DOHH2 (cell line): Measurements from ENCODE around the gene RNF168.

ENCODE experiments used
- H3F3A ChIP-seq: fragments of 200-600 bp; sonication (generic), shearing (Covaris generic); 2 replicates; pipeline ENCODE4 v1.6.0; 2016; ENCODE audit warnings: antibody characterized with exemption, mild to moderate bottlenecking; ENCODE audit not compliant: control insufficient read depth, insufficient read depth
- H3K27ac ChIP-seq: fragments of 200-600 bp; sonication (generic); 2 replicates; pipeline ENCODE4 v1.5.1; 2014; ENCODE audit warnings: low read depth, mild to moderate bottlenecking, low read length, moderate library complexity
- H3K27me3 ChIP-seq: fragments of 200-600 bp; sonication (generic); 2 replicates; pipeline ENCODE4 v1.6.1; 2014; ENCODE audit warnings: mild to moderate bottlenecking, low read length, mixed read lengths; ENCODE audit not compliant: control insufficient read depth
- H3K36me3 ChIP-seq: fragments of 200-600 bp; sonication (generic); 2 replicates; pipeline ENCODE4 v1.6.1; 2014; ENCODE audit warnings: mild to moderate bottlenecking, low read length, moderate library complexity, mixed read lengths; ENCODE audit not compliant: control insufficient read depth
- H3K4me1 ChIP-seq: fragments of 200-600 bp; sonication (generic); 2 replicates; pipeline ENCODE4 v1.6.1; 2014; ENCODE audit warnings: mild to moderate bottlenecking, low read length, mixed read lengths; ENCODE audit not compliant: control insufficient read depth
- H3K4me2 ChIP-seq: fragments of 200-600 bp; sonication (generic); 2 replicates; pipeline ENCODE4 v1.6.0; 2014; ENCODE audit warnings: mild to moderate bottlenecking, low read length, moderate library complexity
- H3K4me3 ChIP-seq: fragments of 200-600 bp; sonication (generic); 2 replicates; pipeline ENCODE4 v1.5.1; 2014; ENCODE audit warnings: mild to moderate bottlenecking, low read length, mixed read lengths
- H3K79me2 ChIP-seq: fragments of 200-600 bp; sonication (generic); 2 replicates; pipeline ENCODE4 v1.6.1; 2014; ENCODE audit warnings: mild to moderate bottlenecking, low read length, mixed read lengths; ENCODE audit not compliant: control insufficient read depth
- H3K9me2 ChIP-seq: fragments of 200-600 bp; sonication (generic); replicated peaks from 2 replicates; pipeline ENCODE4 v1.6.1; 2014; ENCODE audit warnings: mild to moderate bottlenecking, low read length, mixed read lengths; ENCODE audit not compliant: control insufficient read depth
- H3K9me3 ChIP-seq: fragments of 200-600 bp; sonication (generic); 2 replicates; pipeline ENCODE4 v1.6.1; 2014; ENCODE audit warnings: antibody characterized with exemption, low read length, mixed read lengths; ENCODE audit not compliant: control insufficient read depth, insufficient read depth
- H4K20me1 ChIP-seq: fragments of 200-600 bp; sonication (generic); 2 replicates; pipeline ENCODE4 v1.6.0; 2014; ENCODE audit warnings: low read depth, mild to moderate bottlenecking, antibody characterized with exemption, low read length, moderate library complexity; ENCODE audit not compliant: control insufficient read depth, insufficient read depth
- CTCF ChIP-seq: fragments of 200-600 bp; sonication (generic); IDR thresholded peaks from one replicate; pipeline ENCODE4 v1.5.1; 2014; ENCODE audit warnings: antibody characterized with exemption, mild to moderate bottlenecking, low read depth, low read length; ENCODE audit not compliant: poor library complexity, severe bottlenecking
- EZH2phosphoT487 ChIP-seq: fragments of 200-600 bp; sonication (generic); IDR thresholded peaks from 2 replicates; pipeline ENCODE4 v1.6.1; 2017; ENCODE audit warnings: borderline replicate concordance, mild to moderate bottlenecking, antibody characterized with exemption, low read length, moderate library complexity, mixed read lengths

RNF168 gene

DNA sequence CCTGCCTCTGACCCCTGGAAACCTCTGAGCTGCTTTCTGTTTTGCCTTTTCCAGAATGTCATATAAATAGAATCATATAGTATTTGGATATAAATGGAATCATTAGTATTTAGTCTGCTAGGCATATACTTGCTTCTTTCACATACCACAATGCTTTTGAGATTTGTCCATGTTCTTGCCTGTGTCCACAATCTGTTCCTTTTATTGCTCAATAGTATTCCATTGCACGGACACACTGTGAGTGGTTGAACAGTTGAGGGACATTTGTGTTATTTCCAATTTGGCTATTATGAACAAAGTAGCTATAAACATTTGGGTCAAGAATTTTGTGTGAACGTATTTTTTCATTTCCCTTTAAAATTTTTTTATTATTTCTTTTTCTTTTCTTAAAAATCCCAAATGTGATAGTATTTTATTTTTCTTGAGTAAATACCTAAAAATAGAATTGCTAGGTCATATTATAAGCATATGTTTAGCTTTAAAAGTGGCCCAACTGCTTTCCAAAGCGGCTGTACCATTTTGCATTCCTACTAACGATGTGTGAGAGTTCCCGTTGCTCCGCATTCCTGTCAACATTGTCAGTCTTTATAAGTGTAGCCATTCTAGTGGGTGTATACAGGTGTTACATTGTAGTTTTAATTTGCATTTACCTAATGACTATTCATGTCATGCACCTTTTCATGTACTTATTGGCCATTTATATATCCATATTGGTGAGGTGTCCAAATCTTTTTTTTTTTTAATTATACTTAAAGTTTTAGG is 38.3 kb upstream of the RNF168 start:
- H3K9me3 ChIP-seq: no peaks in the 10 kb centered on the region
- TF ChIP-seq EZH2phosphoT487 (no peak), CTCF (no peak)

DNA sequence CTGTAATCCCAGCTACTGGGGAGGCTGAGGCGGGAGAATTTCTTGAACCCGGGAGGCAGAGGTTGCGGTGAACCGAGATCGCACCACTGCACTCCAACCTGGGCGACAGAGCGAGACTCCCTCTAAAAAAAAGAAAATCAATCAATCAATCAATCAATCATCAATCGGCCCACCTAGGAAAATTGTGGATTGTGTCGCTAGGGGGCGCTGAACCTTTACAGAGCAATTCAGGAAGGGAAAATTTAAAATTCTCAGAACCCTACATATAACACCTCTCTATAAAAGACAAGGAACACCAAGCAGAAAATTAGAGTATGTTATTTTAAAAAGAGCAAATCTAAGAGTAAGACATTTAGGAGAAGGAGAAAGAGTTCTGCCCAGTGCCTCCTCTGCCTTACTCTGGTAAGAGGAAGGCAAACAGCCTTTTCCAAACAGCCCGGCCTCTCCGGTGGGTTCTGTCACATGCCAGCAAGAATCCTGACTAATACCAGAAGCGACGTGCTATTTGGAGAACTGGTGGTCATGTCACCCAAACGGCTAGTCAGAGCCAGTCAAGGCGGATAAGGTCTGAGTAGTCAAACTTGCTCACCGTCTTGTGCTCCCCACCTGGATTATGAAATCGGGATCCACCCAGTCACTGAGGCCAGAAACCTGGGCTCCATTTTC is 33.9 kb upstream of the RNF168 start:
- no peak overlapping the region for H3K4me3 ChIP-seq
- H3K9me2 ChIP-seq: no peaks in the 10 kb centered on the region
- H3K36me3 ChIP-seq: no peaks in the 10 kb centered on the region
- no peaks in the 10 kb centered on the region for H4K20me1 ChIP-seq
- no peak overlapping the region for H3K4me2 ChIP-seq
- TF ChIP-seq EZH2phosphoT487: no peak
- peak; percentile 75 for TF ChIP-seq CTCF
- H3K4me1 ChIP-seq: no peaks in the 10 kb centered on the region
- H3K79me2 ChIP-seq: no peaks in the 10 kb centered on the region
- H3K27me3 ChIP-seq: no peaks in the 10 kb centered on the region
- H3K27ac ChIP-seq: no peak overlapping the region
- H3K9me3 ChIP-seq: no peaks in the 10 kb centered on the region
- H3F3A ChIP-seq: no peaks in the 10 kb centered on the region

More for the DNA sequence above, 38.3 kb upstream of the RNF168 start:
- no peaks in the 10 kb centered on the region for H3K4me1 ChIP-seq
- no peaks in the 10 kb centered on the region for H3K79me2 ChIP-seq
- no peak overlapping the region for H3K4me2 ChIP-seq
- H3K27me3 ChIP-seq: no peaks in the 10 kb centered on the region
- no peaks in the 10 kb centered on the region for H3F3A ChIP-seq
- H3K36me3 ChIP-seq: no peaks in the 10 kb centered on the region
- H3K9me2 ChIP-seq: no peaks in the 10 kb centered on the region
- no peak overlapping the region for H3K27ac ChIP-seq
- no peak overlapping the region for H3K4me3 ChIP-seq
- no peaks in the 10 kb centered on the region for H4K20me1 ChIP-seq

DNA sequence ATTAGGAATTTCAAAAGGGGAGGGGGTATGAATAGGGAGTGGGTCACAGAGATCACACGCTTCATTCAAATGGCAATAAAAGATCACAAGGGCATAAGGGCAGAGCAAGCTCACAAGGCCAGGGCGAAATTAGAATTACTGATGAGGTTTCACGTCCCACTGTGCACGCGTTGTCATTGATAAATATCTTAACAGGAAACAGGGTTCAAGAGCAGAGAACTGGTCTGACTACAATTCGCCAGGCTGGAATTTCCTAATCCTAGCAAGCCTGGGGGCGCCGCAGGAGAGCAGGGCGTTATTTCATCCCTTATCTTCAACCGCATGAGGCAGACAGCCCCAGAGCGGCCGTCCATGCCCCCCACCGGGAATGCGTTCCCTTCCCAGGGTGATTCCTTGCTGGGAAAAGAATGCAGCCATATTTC is 29.7 kb upstream of the RNF168 start:
- H3K4me3 ChIP-seq: no peak overlapping the region
- H3K4me1 ChIP-seq: peaks cover 9% of the 10 kb centered on the region
- H3F3A ChIP-seq: no peaks in the 10 kb centered on the region; the same call in 1 of the 2 replicates
- H3K27me3 ChIP-seq: peaks cover 2% of the 10 kb centered on the region; the same call in 1 of the 2 replicates
- H4K20me1 ChIP-seq: no peaks in the 10 kb centered on the region
- H3K9me3 ChIP-seq: no peaks in the 10 kb centered on the region
- no peak for TF ChIP-seq EZH2phosphoT487
- H3K4me2 ChIP-seq: no peak overlapping the region
- no peaks in the 10 kb centered on the region for H3K9me2 ChIP-seq
- no peak overlapping the region for H3K27ac ChIP-seq
- no peaks in the 10 kb centered on the region for H3K36me3 ChIP-seq
- H3K79me2 ChIP-seq: no peaks in the 10 kb centered on the region

- Histone ChIP-seq H3K4me1 (peaks cover 18% of the 10 kb centered on the region), H3K4me3 (no peak overlapping the region), H3K79me2 (no peaks in the 10 kb centered on the region), H3K9me3 (no peaks in the 10 kb centered on the region), H3K4me2 (no peak overlapping the region), H3K36me3 (no peaks in the 10 kb centered on the region), H3K27ac (no peak overlapping the region), H3K27me3 (peaks cover 2% of the 10 kb centered on the region; the same call in 1 of the 2 replicates), H4K20me1 (no peaks in the 10 kb centered on the region), H3K9me2 (no peaks in the 10 kb centered on the region), H3F3A (no peaks in the 10 kb centered on the region; the same call in 1 of the 2 replicates)
- TF ChIP-seq CTCF (no peak), EZH2phosphoT487 (no peak)
Measured at GRCh38 chr3:196531418-196531817, 27.9 kb upstream of the RNF168 start.
